HG03378 (cell line): ENCODE data around the gene CERKL.

Source experiments
- ATAC-seq: cut with Tn5 transposase; IDR thresholded peaks from one replicate; pipeline ENCODE4 v1.9.1; 2021; ENCODE audit warnings: mild to moderate bottlenecking, moderate library complexity; ENCODE audit not compliant: unreplicated experiment

CERKL gene

GRCh38 chr2:181526014-181526413 lies 130.9 kb downstream of the CERKL start:
- no peak for ATAC-seq

- ATAC-seq = no peak
Observed at GRCh38 chr2:181523756-181524155, 133.1 kb downstream of the CERKL start.

DNA sequence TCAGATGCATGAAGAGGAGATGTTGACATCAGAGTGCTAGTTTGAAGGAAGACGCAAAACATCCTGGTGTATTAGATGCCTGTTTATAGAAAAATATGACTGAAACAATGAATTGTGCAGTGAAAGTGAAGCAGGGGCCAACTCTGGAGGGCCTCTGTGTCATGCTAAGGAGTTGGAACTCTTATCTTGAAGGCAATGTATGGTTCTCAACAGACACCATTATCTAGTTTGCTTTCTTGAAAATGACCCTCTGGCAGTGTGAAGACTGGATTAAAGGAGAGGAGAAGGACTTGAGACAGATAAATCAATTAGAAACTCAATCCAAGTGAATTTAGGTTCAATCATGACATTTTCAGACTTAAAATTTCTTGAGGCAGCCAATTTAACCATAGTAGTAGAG lies 136.7 kb downstream of the CERKL start:
- no peak for ATAC-seq

GRCh38 chr2:181517685-181518301 lies 139.1 kb downstream of the CERKL start:
- no peak for ATAC-seq

- no peak for ATAC-seq
Observed at GRCh38 chr2:181516992-181517391, 139.9 kb downstream of the CERKL start.

DNA sequence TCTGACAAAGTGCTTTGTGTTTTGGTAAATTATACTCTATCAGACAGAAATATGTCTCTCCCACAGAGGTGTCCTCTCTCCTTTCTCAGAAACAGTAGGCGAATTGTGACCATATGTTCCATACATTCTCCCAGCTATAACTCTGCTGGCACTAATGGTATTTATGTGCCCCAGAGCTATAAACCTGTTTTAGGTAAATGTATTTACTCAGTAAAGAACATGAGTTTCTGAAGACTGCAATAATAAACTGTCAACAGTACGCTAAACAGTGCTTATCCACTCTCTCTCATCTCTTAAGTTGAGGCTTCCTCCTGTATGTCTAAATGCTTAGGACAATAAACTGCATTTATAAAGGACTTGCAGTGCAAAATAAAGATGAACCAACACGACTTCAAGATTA lies 141.2 kb downstream of the CERKL start:
- ATAC-seq = no peak

- ATAC-seq = no peak
Observed at GRCh38 chr2:181500201-181500600, 156.7 kb downstream of the CERKL start.

DNA sequence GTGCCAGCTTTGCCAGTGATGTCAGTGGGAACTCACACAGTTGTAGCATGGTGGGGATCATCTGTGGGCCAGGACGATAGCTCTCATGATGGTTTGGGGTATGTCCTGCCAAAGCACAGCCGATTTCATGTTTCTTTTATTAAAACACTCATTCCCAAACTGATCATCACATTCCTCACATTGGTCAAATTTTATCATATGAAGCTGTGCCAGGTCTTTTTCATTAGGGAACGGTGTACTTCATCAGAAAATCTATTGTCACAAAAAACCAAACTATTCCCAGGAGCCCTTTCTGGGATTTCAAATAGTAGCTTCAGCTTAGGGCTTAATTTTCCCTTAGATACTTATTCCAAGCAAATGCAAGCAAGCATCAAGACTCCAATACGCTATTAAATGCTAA lies 157.7 kb downstream of the CERKL start:
- ATAC-seq = no peak
